ENCODE data around the gene SLC35E4.
"Not testable (repeated sequence)": the region's sequence is repeated elsewhere in the genome, so short reads cannot be mapped to it uniquely, and the experiment has no call there.

The SLC35E4 gene

DNA sequence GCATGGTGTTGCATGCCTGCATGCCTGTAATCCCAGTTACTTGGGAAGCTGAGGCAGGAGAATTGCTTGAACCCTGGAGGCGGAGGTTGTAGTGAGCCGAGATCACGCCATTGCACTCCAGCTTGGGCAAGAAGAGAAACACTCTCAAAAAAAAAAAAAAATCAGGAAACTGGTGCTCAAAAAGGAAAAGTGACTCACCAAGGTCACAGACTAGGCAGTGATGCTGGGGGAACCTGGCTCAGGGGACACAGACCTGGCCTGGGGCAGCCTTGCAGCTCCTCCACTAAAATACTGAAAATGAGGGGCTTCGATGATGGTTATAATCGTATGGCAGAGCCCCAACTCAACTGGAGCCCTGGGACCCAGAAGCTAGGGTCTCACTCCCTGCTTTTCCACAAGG, 8.1 kb upstream of the SLC35E4 start:
- no peak for TF ChIP-seq CTCF (conservative IDR thresholded peaks at IDR 0.05; ENCODE audit: low read depth, low read length)
- H3K4me3 ChIP-seq (ENCODE audit: low read depth, low read length): no peak overlapping the region
- DNase-seq (ENCODE audit: low read depth): no peak

DNA sequence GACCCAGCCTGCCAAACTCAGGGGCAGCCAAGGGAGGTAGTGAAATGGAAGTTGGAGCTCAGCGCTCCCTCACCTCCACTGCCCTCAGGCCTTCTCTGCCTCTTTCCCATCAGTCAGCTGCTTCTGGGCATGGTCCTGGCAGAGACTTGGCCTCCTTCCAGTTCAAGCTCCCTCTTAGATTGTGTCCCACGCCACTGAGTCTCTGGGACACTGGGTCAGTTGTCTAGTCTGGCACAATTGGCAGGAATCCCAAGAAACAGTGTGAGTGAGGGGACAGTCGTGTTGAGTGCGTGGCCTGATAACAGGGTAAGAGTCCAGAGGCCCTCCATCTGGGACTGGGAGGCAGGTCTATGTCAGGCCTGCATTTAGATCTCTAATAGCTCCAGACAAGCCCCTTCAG, 7.1 kb upstream of the SLC35E4 start:
- DNase-seq (ENCODE audit: low read depth): no peak
- TF ChIP-seq CTCF (conservative IDR thresholded peaks at IDR 0.05; ENCODE audit: low read depth, low read length): no peak
- no peak overlapping the region for H3K4me3 ChIP-seq (ENCODE audit: low read depth, low read length)

- not testable (repeated sequence) for H3K4me3 ChIP-seq (ENCODE audit: low read depth, low read length)
Measured at GRCh38 chr22:30631469-30631868, 4.1 kb upstream of the SLC35E4 start.

GRCh38 chr22:30634471-30635233, 929 bp upstream of the SLC35E4 start:
- peak overlapping the region; percentile 58 for H3K4me3 ChIP-seq (ENCODE audit: low read depth, low read length)
- peak; percentile 97 for TF ChIP-seq CTCF (conservative IDR thresholded peaks at IDR 0.05; ENCODE audit: low read depth, low read length)
- peak; percentile 91 for DNase-seq (ENCODE audit: low read depth)

More at GRCh38 chr22:30631469-30631868, 4.1 kb upstream of the SLC35E4 start:
- DNase-seq (ENCODE audit: low read depth): not testable (repeated sequence)

GRCh38 chr22:30636226-30637077, 871 bp downstream of the SLC35E4 start:
- DNase-seq (ENCODE audit: low read depth): no peak
- H3K4me3 ChIP-seq (ENCODE audit: low read depth, low read length): peak overlapping the region; percentile 58
- no peak for TF ChIP-seq CTCF (conservative IDR thresholded peaks at IDR 0.05; ENCODE audit: low read depth, low read length)

- TF ChIP-seq CTCF (conservative IDR thresholded peaks at IDR 0.05; ENCODE audit: low read depth, low read length): no peak
- no peak overlapping the region for H3K4me3 ChIP-seq (ENCODE audit: low read depth, low read length)
- DNase-seq (ENCODE audit: low read depth): no peak
Measured at GRCh38 chr22:30637701-30638114, 2.1 kb downstream of the SLC35E4 start.

GRCh38 chr22:30640361-30640760, 4.8 kb downstream of the SLC35E4 start:
- no peak for TF ChIP-seq CTCF (conservative IDR thresholded peaks at IDR 0.05; ENCODE audit: low read depth, low read length)
- H3K4me3 ChIP-seq (ENCODE audit: low read depth, low read length): no peak overlapping the region
- no peak for DNase-seq (ENCODE audit: low read depth)

Data from choroid plexus epithelial cell (primary cell).